ENCODE measurements around the gene PRR22. TPM values are rescaled to one million over a fixed set of nuclear protein-coding genes. Genes with fewer than 3 reads are reported as not detected.
"Not testable (repeated sequence)": the region's sequence is repeated elsewhere in the genome, so short reads cannot be mapped to it uniquely, and the experiment has no call there.

Gene PRR22
- total RNA-seq, 2 experiments from 2014 or later = 6.1 to 10.5 TPM

- CTCF ChIA-PET (ENCODE audit: unreplicated experiment) = no interaction called here
- BruUV-seq (replicated peaks) = no TSS peak
- Histone ChIP-seq H3K4me3 (ENCODE audit: low read depth, low read length, poor library complexity, severe bottlenecking) (no peak overlapping the region), H3K9me3 (ENCODE audit: low read length) (no peaks in the 10 kb centered on the region), H3K36me3 (ENCODE audit: insufficient read depth, low read length) (no peaks in the 10 kb centered on the region), H3K4me1 (ENCODE audit: insufficient read depth, low read length, poor library complexity, severe bottlenecking) (no peaks in the 10 kb centered on the region), H3K79me2 (ENCODE audit: insufficient read depth, low read depth, low read length) (no peaks in the 10 kb centered on the region), H3K4me2 (ENCODE audit: low read length) (no peak overlapping the region), H4K20me1 (ENCODE audit: insufficient read depth, low read length) (no peaks in the 10 kb centered on the region; the same call in 1 of the 2 replicates), H3K27ac (ENCODE audit: low read depth, low read length, poor library complexity, severe bottlenecking) (no peak overlapping the region), H2AFZ (ENCODE audit: low read length) (no peak overlapping the region), H3K9me2 (ENCODE audit: insufficient read depth, low read length) (no peaks in the 10 kb centered on the region)
- POLR2A ChIA-PET = no interaction called here
- intact Hi-C loops (cut with micrococcal nuclease; ENCODE audit: unreplicated experiment) = no loop called here
- no peak for DNase-seq (ENCODE audit: low spot score)
- no peak for TF ChIP-seq CTCF (conservative IDR thresholded peaks at IDR 0.05; ENCODE audit: low read length)
- no peak for TF ChIP-seq EZH2phosphoT487 (IDR thresholded peaks at IDR 0.05; ENCODE audit: borderline replicate concordance, low read depth, low read length)
Measured at GRCh38 chr19:5743630-5744029, 40.9 kb downstream of the PRR22 start.

GRCh38 chr19:5742051-5742450, 42.5 kb downstream of the PRR22 start:
- H3K79me2 ChIP-seq (ENCODE audit: insufficient read depth, low read depth, low read length) = no peaks in the 10 kb centered on the region
- intact Hi-C loops (cut with micrococcal nuclease; ENCODE audit: unreplicated experiment) = no loop called here
- TF ChIP-seq EZH2phosphoT487 (IDR thresholded peaks at IDR 0.05; ENCODE audit: borderline replicate concordance, low read depth, low read length) (no peak), CTCF (conservative IDR thresholded peaks at IDR 0.05; ENCODE audit: low read length) (no peak)
- no TSS peak for BruUV-seq (replicated peaks)
- no peak overlapping the region for H3K4me2 ChIP-seq (ENCODE audit: low read length)
- no peak overlapping the region for H3K4me3 ChIP-seq (ENCODE audit: low read depth, low read length, poor library complexity, severe bottlenecking)
- H3K36me3 ChIP-seq (ENCODE audit: insufficient read depth, low read length) = no peaks in the 10 kb centered on the region
- H3K9me3 ChIP-seq (ENCODE audit: low read length) = no peaks in the 10 kb centered on the region
- ChIA-PET POLR2A (no interaction called here), CTCF (ENCODE audit: unreplicated experiment) (no interaction called here)
- H3K27ac ChIP-seq (ENCODE audit: low read depth, low read length, poor library complexity, severe bottlenecking) = no peak overlapping the region
- no peak for DNase-seq (ENCODE audit: low spot score)
- H2AFZ ChIP-seq (ENCODE audit: low read length) = no peak overlapping the region
- H4K20me1 ChIP-seq (ENCODE audit: insufficient read depth, low read length) = no peaks in the 10 kb centered on the region; the same call in 1 of the 2 replicates
- H3K4me1 ChIP-seq (ENCODE audit: insufficient read depth, low read length, poor library complexity, severe bottlenecking) = no peaks in the 10 kb centered on the region
- no peaks in the 10 kb centered on the region for H3K9me2 ChIP-seq (ENCODE audit: insufficient read depth, low read length)

- H4K20me1 ChIP-seq (ENCODE audit: insufficient read depth, low read length) = no peaks in the 10 kb centered on the region
- ChIA-PET CTCF (ENCODE audit: unreplicated experiment) (no interaction called here), POLR2A (no interaction called here)
- H3K79me2 ChIP-seq (ENCODE audit: insufficient read depth, low read depth, low read length) = no peaks in the 10 kb centered on the region
- no peaks in the 10 kb centered on the region for H3K9me3 ChIP-seq (ENCODE audit: low read length)
- no peak for TF ChIP-seq EZH2phosphoT487 (IDR thresholded peaks at IDR 0.05; ENCODE audit: borderline replicate concordance, low read depth, low read length)
- TF ChIP-seq CTCF (conservative IDR thresholded peaks at IDR 0.05; ENCODE audit: low read length) = no peak
- no peaks in the 10 kb centered on the region for H3K4me1 ChIP-seq (ENCODE audit: insufficient read depth, low read length, poor library complexity, severe bottlenecking)
- intact Hi-C loops (cut with micrococcal nuclease; ENCODE audit: unreplicated experiment) = no loop called here
- H3K4me2 ChIP-seq (ENCODE audit: low read length) = no peak overlapping the region
- BruUV-seq (replicated peaks) = no TSS peak
- no peaks in the 10 kb centered on the region for H3K9me2 ChIP-seq (ENCODE audit: insufficient read depth, low read length)
- H3K36me3 ChIP-seq (ENCODE audit: insufficient read depth, low read length) = no peaks in the 10 kb centered on the region
- DNase-seq (ENCODE audit: low spot score) = no peak
- H3K4me3 ChIP-seq (ENCODE audit: low read depth, low read length, poor library complexity, severe bottlenecking) = no peak overlapping the region
- H3K27ac ChIP-seq (ENCODE audit: low read depth, low read length, poor library complexity, severe bottlenecking) = no peak overlapping the region
- H2AFZ ChIP-seq (ENCODE audit: low read length) = no peak overlapping the region
Measured at GRCh38 chr19:5738423-5738822, 46.1 kb downstream of the PRR22 start.

- H3K79me2 ChIP-seq (ENCODE audit: insufficient read depth, low read depth, low read length); H2AFZ ChIP-seq (ENCODE audit: low read length); H3K9me2 ChIP-seq (ENCODE audit: insufficient read depth, low read length); H3K27ac ChIP-seq (ENCODE audit: low read depth, low read length, poor library complexity, severe bottlenecking); H3K4me2 ChIP-seq (ENCODE audit: low read length); BruUV-seq (replicated peaks); H3K4me3 ChIP-seq (ENCODE audit: low read depth, low read length, poor library complexity, severe bottlenecking); H3K4me1 ChIP-seq (ENCODE audit: insufficient read depth, low read length, poor library complexity, severe bottlenecking); intact Hi-C loops (cut with micrococcal nuclease; ENCODE audit: unreplicated experiment); H3K36me3 ChIP-seq (ENCODE audit: insufficient read depth, low read length); H3K9me3 ChIP-seq (ENCODE audit: low read length); POLR2A ChIA-PET; H4K20me1 ChIP-seq (ENCODE audit: insufficient read depth, low read length); DNase-seq (ENCODE audit: low spot score); CTCF ChIA-PET (ENCODE audit: unreplicated experiment): not testable (repeated sequence)
Measured at GRCh38 chr19:5733172-5733571, 51.4 kb downstream of the PRR22 start.
